ENCODE data around the gene PLEKHH2.

Gene PLEKHH2

DNA sequence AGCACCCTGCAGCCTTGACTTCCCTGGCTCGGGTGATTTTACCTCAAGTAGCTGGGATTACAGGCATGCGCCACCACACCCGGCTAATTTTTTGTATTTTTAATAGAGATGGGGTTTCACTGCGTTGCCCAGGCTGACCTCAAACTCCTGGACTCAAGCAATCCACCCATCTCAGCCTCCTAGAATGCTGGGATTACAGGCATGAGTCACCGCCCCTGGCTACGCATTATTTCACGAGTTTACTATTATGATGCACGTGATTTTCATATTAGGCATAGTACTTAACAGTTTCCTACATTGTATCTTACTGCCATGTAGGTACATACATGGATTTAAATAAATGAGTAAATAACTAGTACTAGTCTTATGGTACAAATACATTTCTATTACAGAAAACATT, 141.2 kb downstream of the PLEKHH2 start:
- TF ChIP-seq, protein P1, sequence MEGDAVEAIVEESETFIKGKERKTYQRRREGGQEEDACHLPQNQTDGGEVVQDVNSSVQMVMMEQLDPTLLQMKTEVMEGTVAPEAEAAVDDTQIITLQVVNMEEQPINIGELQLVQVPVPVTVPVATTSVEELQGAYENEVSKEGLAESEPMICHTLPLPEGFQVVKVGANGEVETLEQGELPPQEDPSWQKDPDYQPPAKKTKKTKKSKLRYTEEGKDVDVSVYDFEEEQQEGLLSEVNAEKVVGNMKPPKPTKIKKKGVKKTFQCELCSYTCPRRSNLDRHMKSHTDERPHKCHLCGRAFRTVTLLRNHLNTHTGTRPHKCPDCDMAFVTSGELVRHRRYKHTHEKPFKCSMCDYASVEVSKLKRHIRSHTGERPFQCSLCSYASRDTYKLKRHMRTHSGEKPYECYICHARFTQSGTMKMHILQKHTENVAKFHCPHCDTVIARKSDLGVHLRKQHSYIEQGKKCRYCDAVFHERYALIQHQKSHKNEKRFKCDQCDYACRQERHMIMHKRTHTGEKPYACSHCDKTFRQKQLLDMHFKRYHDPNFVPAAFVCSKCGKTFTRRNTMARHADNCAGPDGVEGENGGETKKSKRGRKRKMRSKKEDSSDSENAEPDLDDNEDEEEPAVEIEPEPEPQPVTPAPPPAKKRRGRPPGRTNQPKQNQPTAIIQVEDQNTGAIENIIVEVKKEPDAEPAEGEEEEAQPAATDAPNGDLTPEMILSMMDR (IDR thresholded peaks at IDR 0.05; ENCODE audit: low read depth, low read length): no peak
- no peak for DNase-seq (ENCODE audit: extremely low read depth, low read depth)

DNA sequence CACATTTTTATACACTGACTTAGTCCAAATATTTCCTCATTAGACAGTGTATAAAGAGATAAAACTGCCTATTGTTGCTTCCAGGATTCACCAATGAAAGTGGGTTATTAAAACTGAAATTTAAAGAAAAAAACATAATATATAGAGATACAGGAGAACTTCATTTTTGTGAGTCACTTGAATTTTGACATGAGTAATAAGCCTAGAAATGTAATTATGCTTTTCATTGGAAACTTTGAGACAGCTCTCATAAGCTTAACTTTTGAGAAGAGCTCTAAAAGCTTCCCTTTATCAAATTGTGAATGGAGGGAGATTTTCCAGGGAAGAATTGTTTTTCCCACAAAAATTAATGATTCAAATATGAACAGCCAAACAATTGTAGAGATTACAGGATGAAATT, 150.8 kb downstream of the PLEKHH2 start:
- no peak for DNase-seq (ENCODE audit: extremely low read depth, low read depth)
- TF ChIP-seq, protein P1 (IDR thresholded peaks at IDR 0.05; ENCODE audit: low read depth, low read length): no peak

DNA sequence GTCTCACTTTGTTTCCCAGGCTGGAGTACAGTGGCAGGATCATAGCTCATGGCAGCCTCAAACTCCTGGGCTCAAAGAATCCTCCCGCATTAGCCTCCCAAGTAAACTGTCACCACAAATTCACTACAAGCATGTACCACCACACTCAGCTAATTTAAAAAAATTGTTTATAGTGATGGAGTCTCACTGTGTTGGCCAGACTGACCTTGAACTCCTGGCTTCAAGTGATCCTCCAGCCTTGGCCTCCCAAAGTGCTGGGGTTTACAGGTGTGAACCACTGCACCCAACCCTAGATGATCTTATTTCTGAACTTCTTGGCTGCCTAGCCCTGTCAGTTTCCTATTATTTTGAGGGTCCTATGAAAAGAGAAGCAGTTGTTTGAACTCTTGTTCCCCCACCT, 151.6 kb downstream of the PLEKHH2 start:
- no peak for DNase-seq (ENCODE audit: extremely low read depth, low read depth)
- TF ChIP-seq, protein P1 (IDR thresholded peaks at IDR 0.05; ENCODE audit: low read depth, low read length): no peak

DNA sequence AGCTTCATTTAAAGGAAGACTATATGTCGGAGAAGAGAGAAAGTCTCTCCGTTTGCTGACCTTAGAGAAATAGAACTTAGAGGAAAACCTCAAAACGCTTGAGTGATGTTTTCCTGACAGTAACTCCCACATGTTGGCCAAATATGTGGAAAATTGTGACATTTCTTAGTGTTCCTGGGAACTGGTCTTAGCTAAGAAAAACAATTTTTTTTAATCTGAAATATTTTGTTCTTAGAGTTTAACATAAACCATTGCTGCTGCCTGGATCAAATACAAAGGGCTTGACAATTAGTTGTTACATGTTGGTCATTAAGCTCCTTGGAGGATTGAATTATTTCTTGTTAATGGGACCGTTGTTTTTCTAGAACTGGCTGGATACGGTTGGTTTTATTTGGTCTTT, 153.1 kb downstream of the PLEKHH2 start:
- TF ChIP-seq, protein P1 (IDR thresholded peaks at IDR 0.05; ENCODE audit: low read depth, low read length): no peak
- no peak for DNase-seq (ENCODE audit: extremely low read depth, low read depth)

DNA sequence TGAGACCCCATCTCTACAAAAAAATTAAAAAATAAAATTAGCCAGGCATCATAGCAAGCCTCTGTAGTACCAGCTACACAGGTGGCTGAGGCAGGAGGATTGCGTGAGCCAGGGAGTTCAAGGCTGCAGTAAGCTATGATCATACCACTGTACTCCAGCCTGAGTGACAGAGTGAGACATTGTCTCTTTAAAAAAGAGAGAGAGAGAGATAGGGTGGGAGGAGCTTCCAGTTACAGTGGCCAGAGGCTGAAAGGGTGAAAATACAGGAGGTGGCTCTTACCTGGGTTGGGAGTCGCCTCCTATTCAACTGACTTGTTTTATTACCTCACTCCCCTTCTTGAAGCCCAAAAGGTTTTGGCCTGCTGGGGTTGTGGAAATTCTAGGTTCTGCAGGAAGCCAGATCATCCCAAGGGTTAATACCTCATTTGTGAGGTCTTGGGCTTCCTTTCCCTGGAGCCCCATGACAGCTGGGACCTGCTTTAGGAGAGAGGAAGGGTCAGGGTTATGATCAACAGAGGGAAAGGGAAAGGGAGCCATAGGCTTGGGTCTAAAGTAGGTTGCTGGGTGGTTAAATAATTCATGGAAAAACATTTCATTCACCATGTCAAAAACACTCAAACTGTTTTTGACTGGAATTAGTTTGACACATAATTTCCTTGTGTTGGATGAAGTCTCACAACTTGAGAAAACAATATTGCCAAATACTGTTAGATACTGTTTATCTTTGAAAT, 154.1 kb downstream of the PLEKHH2 start:
- TF ChIP-seq, protein P1 (IDR thresholded peaks at IDR 0.05; ENCODE audit: low read depth, low read length): no peak
- DNase-seq (ENCODE audit: extremely low read depth, low read depth): no peak

DNA sequence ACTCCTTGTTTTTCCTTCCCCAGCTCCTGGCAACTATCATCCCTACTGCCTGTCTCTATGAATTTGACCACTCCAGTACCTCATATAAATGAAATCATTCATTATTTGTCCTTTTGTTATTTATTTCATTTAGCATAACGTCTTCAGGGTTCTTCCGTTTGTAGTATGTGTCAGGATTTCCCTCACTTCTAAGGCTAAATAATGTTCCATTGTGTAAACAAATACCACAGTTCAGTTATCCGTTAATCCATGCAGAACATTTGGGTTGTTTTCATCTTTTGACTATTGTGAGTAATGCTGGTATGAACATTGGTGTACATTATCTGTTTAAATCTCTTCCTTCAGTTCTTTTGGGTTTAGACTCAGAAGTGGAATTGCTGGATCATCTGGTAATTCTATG, 155.6 kb downstream of the PLEKHH2 start:
- DNase-seq (ENCODE audit: extremely low read depth, low read depth): no peak
- TF ChIP-seq, protein P1 (IDR thresholded peaks at IDR 0.05; ENCODE audit: low read depth, low read length): no peak

DNA sequence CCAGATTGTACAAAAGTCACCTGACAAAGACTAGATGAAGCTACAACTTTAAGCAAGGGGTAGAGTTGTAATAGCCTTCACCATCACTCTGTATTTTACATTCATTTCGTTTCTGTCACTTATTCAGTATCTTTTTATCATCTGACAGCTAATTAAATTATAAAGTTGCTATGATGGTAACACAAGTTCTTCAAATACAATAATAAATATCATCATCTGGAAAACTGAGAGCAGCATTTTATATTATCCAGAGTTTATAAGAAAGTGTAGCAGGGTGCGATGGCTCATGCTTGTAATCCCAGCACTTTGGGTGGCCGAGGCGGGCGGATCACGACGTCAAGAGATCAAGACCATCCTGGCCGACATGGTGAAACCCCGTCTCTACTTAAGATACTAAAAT, 157.9 kb downstream of the PLEKHH2 start:
- TF ChIP-seq, protein P1 (IDR thresholded peaks at IDR 0.05; ENCODE audit: low read depth, low read length): no peak
- DNase-seq (ENCODE audit: extremely low read depth, low read depth): no peak
